B cell (primary cell): ENCODE results near the gene RGS19. TPM values are rescaled to one million over a fixed set of nuclear protein-coding genes. Genes with fewer than 3 reads are reported as not detected.

ENCODE experiments used
- ATAC-seq: fragments of 200-7000 bp; cut with Tn5 transposase; one replicate; pipeline ENCODE4 v1.10.0; 2021; ENCODE audit warnings: low read depth, mild to moderate bottlenecking, moderate number of reproducible peaks, moderate library complexity
- CTCF ChIA-PET: fragments of 350-600 bp; sonication (Branson Sonifier 250); formaldehyde crosslinking; loops from one replicate; lab custom pipeline; 2021; ENCODE audit warnings: antibody characterized with exemption, inconsistent platforms; lab: Charles Lee
- POLR2A ChIA-PET: fragments of 350-600 bp; sonication (Branson Sonifier 250); formaldehyde crosslinking; loops from one replicate; lab custom pipeline; 2021; ENCODE audit warnings: antibody characterized with exemption; lab: Charles Lee
- DNase-seq: peaks from one replicate; pipeline ENCODE4 v3.0.0; 2013
- H2AFZ ChIP-seq: 2 replicates; pipeline ENCODE4 v1.6.1; 2012; ENCODE audit warnings: mild to moderate bottlenecking, low read depth, low read length; ENCODE audit not compliant: insufficient read depth, poor library complexity, severe bottlenecking
- H3K27ac ChIP-seq, 2 donors: 1 replicate in 1 of 2; 2 replicates in 1 of 2; pipeline ENCODE4 v1.5.1; 2012 to 2013; ENCODE audit warnings: low read length in 2 of 2, mild to moderate bottlenecking in 2 of 2, moderate library complexity in 1 of 2
- H3K27me3 ChIP-seq, 4 experiments: fragments of 200-600 bp in 1 of 4; sonication (generic) in 1 of 4; replicated peaks in 1 of 4; 1 replicate in 2 of 4; 2 replicates in 2 of 4; pipeline versions ENCODE4 v1.6.1 to v1.7.0; 2013 to 2016; ENCODE audit warnings: low read length in 3 of 4, mild to moderate bottlenecking in 2 of 4, mixed read lengths in 1 of 4, moderate library complexity in 1 of 4; ENCODE audit not compliant: insufficient read depth in 4 of 4, control insufficient read depth in 3 of 4; ENCODE audit errors: control extremely low read depth in 1 of 4
- H3K36me3 ChIP-seq, 2 experiments: replicated peaks in 1 of 2; 1 replicate in 1 of 2; 2 replicates in 1 of 2; pipeline versions ENCODE4 v1.6.1 to v1.7.1; 2013; ENCODE audit warnings: low read length in 1 of 2; ENCODE audit not compliant: insufficient read depth in 2 of 2, control insufficient read depth in 1 of 2; ENCODE audit errors: control extremely low read depth in 1 of 2, extremely low read depth in 1 of 2
- H3K4me1 ChIP-seq, 2 donors: fragments of 200-600 bp in 1 of 2; sonication (generic) in 1 of 2; 1 replicate in 1 of 2; 2 replicates in 1 of 2; pipeline versions ENCODE4 v1.5.1 to v1.6.1; 2013 to 2017; ENCODE audit warnings: low read length in 2 of 2; ENCODE audit not compliant: control insufficient read depth in 2 of 2, insufficient read depth in 2 of 2
- H3K4me2 ChIP-seq: replicated peaks from 2 replicates; pipeline ENCODE3; 2012; ENCODE audit warnings: mild to moderate bottlenecking, low read depth, low read length; ENCODE audit not compliant: poor library complexity, severe bottlenecking
- H3K4me3 ChIP-seq, 5 experiments: fragments of 200-600 bp in 1 of 5; sonication (generic) in 1 of 5; 1 replicate in 3 of 5; 2 replicates in 2 of 5; pipeline versions ENCODE4 v1.5.1 to v1.7.0; 2011 to 2016; ENCODE audit warnings: low read length in 4 of 5, mild to moderate bottlenecking in 4 of 5, low read depth in 2 of 5, control low read depth in 1 of 5, moderate library complexity in 1 of 5; ENCODE audit not compliant: insufficient read depth in 1 of 5; ENCODE audit errors: control extremely low read depth in 1 of 5, extremely low read depth in 1 of 5
- H3K79me2 ChIP-seq: fragments of 200-600 bp; sonication (generic); one replicate; pipeline ENCODE4 v1.6.0; 2016; ENCODE audit warnings: low read length; ENCODE audit not compliant: control insufficient read depth, insufficient read depth
- H3K9ac ChIP-seq: fragments of 200-600 bp; sonication (generic); 2 replicates; pipeline ENCODE4 v1.6.1; 2017; ENCODE audit warnings: mild to moderate bottlenecking, low read length, moderate library complexity
- H3K9me3 ChIP-seq, 3 donors: one replicate each; pipeline versions ENCODE4 v1.6.1 to v1.7.1; 2013; ENCODE audit warnings: low read length in 2 of 3; ENCODE audit not compliant: control insufficient read depth in 2 of 3, insufficient read depth in 1 of 3; ENCODE audit errors: control extremely low read depth in 1 of 3
- H4K20me1 ChIP-seq: 2 replicates; pipeline ENCODE4 v1.6.0; 2012; ENCODE audit warnings: mild to moderate bottlenecking, low read length; ENCODE audit not compliant: insufficient read depth, control insufficient read depth, poor library complexity, severe bottlenecking
- H3K27ac Mint-ChIP-seq: one replicate; pipeline ENCODE4 v1.8.0; 2021; ENCODE audit warnings: mixed read lengths
- H3K27me3 Mint-ChIP-seq: one replicate; pipeline ENCODE4 v1.8.0; 2021; ENCODE audit warnings: mixed read lengths
- H3K4me1 Mint-ChIP-seq: one replicate; pipeline ENCODE4 v1.8.0; 2021; ENCODE audit warnings: mixed read lengths
- H3K4me3 Mint-ChIP-seq: one replicate; pipeline ENCODE4 v1.8.0; 2021; ENCODE audit warnings: mixed read lengths
- H3K9me3 Mint-ChIP-seq: one replicate; pipeline ENCODE4 v1.8.0; 2022; ENCODE audit warnings: mixed read lengths; ENCODE audit not compliant: insufficient read depth
- CTCF ChIP-seq: fragments of 200-600 bp; IDR thresholded peaks from one replicate; pipeline ENCODE4 v1.8.0; 2022; ENCODE audit warnings: antibody characterized with exemption, mild to moderate bottlenecking
- EZH2 ChIP-seq: IDR thresholded peaks from 2 replicates; pipeline ENCODE4 v1.6.1; 2012; ENCODE audit warnings: borderline replicate concordance, low read depth, mild to moderate bottlenecking, moderate library complexity, low read length; ENCODE audit not compliant: insufficient read depth, poor library complexity, severe bottlenecking
- WGBS: methylation state at CpG from one replicate; pipeline ENCODE4 v1.1.5; 2013; ENCODE audit warnings: missing lambda C conversion rate; ENCODE audit not compliant: insufficient coverage; 5-methylcytosine and 5-hydroxymethylcytosine counted together
- intact Hi-C: fragments of 100-400 bp; cut with micrococcal nuclease; formaldehyde crosslinking; loops from one replicate; pipeline ENCODE4 v1.10.0; 2022
- polyA plus RNA-seq: library from polyadenylated mRNA; depleted of rRNA; stranded (reverse); fragments of >200 nt; gene quantifications from 2 replicates; pipeline ENCODE4 v1.2.3, GENCODE V29; 2012
- total RNA-seq, 2 donors: library from RNA; stranded (reverse); fragments of 120-200 nt in 1 of 2; gene quantifications; 1 replicate in 1 of 2; 2 replicates in 1 of 2; pipeline versions ENCODE4 v1.2.3 to v1.2.4, GENCODE V29; 2013 to 2022

Gene RGS19
- total and polyA plus RNA-seq, 2 donors (not counting 1 experiment from before 2014, with no cell fraction given) = 69.4 to 203 TPM

DNA sequence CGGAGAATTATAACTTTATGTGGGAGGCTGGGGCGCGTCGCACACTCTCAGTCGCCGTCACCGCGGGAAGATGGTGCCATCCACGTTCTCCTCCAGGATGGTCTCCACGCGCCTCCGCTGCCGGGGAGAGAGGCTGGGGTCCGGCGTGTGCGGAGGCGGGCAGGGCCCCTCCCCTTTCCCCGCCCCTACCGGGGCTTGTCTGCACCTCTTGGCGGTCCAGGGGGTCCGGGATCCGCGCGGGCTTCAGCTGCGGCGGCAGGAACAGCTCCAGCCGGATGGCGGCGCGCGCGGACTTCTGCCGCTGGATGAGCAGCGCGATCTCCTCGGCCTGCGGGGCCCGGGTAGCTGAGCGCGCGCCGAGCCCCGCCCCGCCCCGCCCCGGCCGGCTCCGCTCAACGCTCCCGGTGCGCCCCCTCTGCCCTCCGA lies 4.1 kb upstream of the RGS19 start:
- WGBS = under 1% methylated on average over 52 of the region's 52 CpGs
- peaks cover 0 to 11% (median 3%) of the 10 kb centered on the region in 4 experiments for H3K27me3 ChIP-seq
- intact Hi-C loops = loop anchor here (1.0 to 5.0 kb wide), 4 partner anchors 17 to 101 kb away; partner anchors contain the start of gene PRPF6
- Mint-ChIP-seq H3K27ac (peak overlapping the region; percentile 76), H3K4me1 (peaks cover 39% of the 10 kb centered on the region), H3K27me3 (peaks cover 5% of the 10 kb centered on the region), H3K4me3 (peak overlapping the region; percentile 87), H3K9me3 (no peaks in the 10 kb centered on the region)
- ChIA-PET CTCF (interaction anchor here (0.7 to 11.8 kb wide), 16 partner anchors 13 to 217 kb away, joined by 3 to 220 read pairs (median 6); partner anchors contain the start of genes NPBWR2, SAMD10 and TCEA2), POLR2A (interaction anchor here (0.7 to 2.7 kb wide), 6 partner anchors 16 to 45 kb away, joined by 3 to 21 read pairs (median 4); partner anchors contain the start of genes NPBWR2 and TCEA2)
- H3K4me1 ChIP-seq = peaks cover 40 to 44% of the 10 kb centered on the region in 2 donors
- H3K36me3 ChIP-seq = no peaks in the 10 kb centered on the region
- H3K9ac ChIP-seq = peak overlapping the region; percentile 61
- TF ChIP-seq EZH2 (no peak), CTCF (peak; percentile 69)
- DNase-seq (peak; percentile 85), ATAC-seq (peak; percentile 34)
- no peak overlapping the region for H3K27ac ChIP-seq
- H3K4me2 ChIP-seq = peak overlapping the region; percentile 96
- H3K4me3 ChIP-seq = peak overlapping the region in 4 of 5 experiments; percentile 32 to 62 (median 56)
- H4K20me1 ChIP-seq = peaks cover 23% of the 10 kb centered on the region
- H3K9me3 ChIP-seq = peaks cover 0 to 16% (median 0%) of the 10 kb centered on the region in 3 donors
- H2AFZ ChIP-seq = peak overlapping the region; percentile 69
- H3K79me2 ChIP-seq = peaks cover 7% of the 10 kb centered on the region
